Mesothelial cell of epicardium (in vitro differentiated cells): ENCODE measurements around the gene ZC2HC1C. TPM values are rescaled to one million over a fixed set of nuclear protein-coding genes. Genes with fewer than 3 reads are reported as not detected.
A peak's percentile ranks its signal among the peaks of the same experiment; 100 is the strongest.
"Not testable (repeated sequence)": the region's sequence is repeated elsewhere in the genome, so short reads cannot be mapped to it uniquely, and the experiment has no call there.

Experiments used
- DNase-seq, 2 experiments: peaks; one replicate each; pipeline ENCODE4 v3.0.0; 2021; ENCODE audit warnings: low spot score in 2 of 2; ENCODE audit not compliant: unreplicated experiment in 2 of 2
- H3K27ac Mint-ChIP-seq: 2 replicates; pipeline ENCODE4 v1.8.0; 2021; ENCODE audit warnings: mixed read lengths
- H3K27me3 Mint-ChIP-seq: 2 replicates; pipeline ENCODE4 v1.8.0; 2021; ENCODE audit warnings: low read depth, mixed read lengths
- H3K36me3 Mint-ChIP-seq: 2 replicates; pipeline ENCODE4 v1.8.0; 2021; ENCODE audit warnings: mixed read lengths
- H3K4me1 Mint-ChIP-seq: 2 replicates; pipeline ENCODE4 v1.8.0; 2021; ENCODE audit warnings: mixed read lengths
- H3K4me3 Mint-ChIP-seq: 2 replicates; pipeline ENCODE4 v1.8.0; 2021; ENCODE audit warnings: mild to moderate bottlenecking, moderate library complexity, mixed read lengths
- H3K9me3 Mint-ChIP-seq: 2 replicates; pipeline ENCODE4 v1.8.0; 2021; ENCODE audit warnings: mixed read lengths
- total RNA-seq: library from RNA; stranded (reverse); gene quantifications from 3 replicates; pipeline ENCODE4 v1.2.1, GENCODE V29; 2021
- TF ChIP-seq, protein P1 (sequence below): fragments of 200-600 bp; sonication (generic); IDR thresholded peaks from one replicate; pipeline ENCODE4 v1.5.0; 2021; ENCODE audit warnings: antibody characterized with exemption; ENCODE audit not compliant: unreplicated experiment

ZC2HC1C gene
- total RNA-seq, 1 donor from 2014 or later = 2.3 TPM

- Mint-ChIP-seq H3K36me3 (peaks cover 15% of the 10 kb centered on the region), H3K9me3 (no peaks in the 10 kb centered on the region), H3K27ac (no peak overlapping the region), H3K4me1 (peaks cover 21% of the 10 kb centered on the region), H3K27me3 (no peaks in the 10 kb centered on the region), H3K4me3 (no peak overlapping the region)
- DNase-seq = no peak
- TF ChIP-seq, protein P1, sequence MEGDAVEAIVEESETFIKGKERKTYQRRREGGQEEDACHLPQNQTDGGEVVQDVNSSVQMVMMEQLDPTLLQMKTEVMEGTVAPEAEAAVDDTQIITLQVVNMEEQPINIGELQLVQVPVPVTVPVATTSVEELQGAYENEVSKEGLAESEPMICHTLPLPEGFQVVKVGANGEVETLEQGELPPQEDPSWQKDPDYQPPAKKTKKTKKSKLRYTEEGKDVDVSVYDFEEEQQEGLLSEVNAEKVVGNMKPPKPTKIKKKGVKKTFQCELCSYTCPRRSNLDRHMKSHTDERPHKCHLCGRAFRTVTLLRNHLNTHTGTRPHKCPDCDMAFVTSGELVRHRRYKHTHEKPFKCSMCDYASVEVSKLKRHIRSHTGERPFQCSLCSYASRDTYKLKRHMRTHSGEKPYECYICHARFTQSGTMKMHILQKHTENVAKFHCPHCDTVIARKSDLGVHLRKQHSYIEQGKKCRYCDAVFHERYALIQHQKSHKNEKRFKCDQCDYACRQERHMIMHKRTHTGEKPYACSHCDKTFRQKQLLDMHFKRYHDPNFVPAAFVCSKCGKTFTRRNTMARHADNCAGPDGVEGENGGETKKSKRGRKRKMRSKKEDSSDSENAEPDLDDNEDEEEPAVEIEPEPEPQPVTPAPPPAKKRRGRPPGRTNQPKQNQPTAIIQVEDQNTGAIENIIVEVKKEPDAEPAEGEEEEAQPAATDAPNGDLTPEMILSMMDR = no peak
Measured at GRCh38 chr14:75121552-75121951, 52.1 kb downstream of the ZC2HC1C start.

DNA sequence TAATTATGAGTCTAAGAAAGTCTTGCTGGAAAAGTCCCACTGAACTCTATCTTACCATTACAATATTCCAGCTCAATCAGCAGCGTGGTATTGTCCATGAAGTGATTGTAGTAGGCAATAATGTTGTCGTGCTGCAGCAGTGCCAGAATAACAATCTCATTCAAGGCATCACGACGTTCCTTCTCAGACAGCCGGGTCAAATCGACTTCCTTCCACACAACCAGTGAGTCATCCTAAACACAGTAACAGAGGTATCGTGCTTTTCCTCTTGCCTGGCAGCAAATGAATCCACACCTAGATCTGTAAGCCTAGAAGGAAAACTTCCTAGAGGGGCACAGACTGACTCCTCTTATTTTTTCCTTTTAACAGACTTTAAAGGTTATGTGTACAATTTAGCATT is 54.5 kb downstream of the ZC2HC1C start:
- peaks cover 31% of the 10 kb centered on the region for H3K4me1 Mint-ChIP-seq
- TF ChIP-seq, protein P1 = no peak
- H3K9me3 Mint-ChIP-seq = no peaks in the 10 kb centered on the region
- DNase-seq = no peak
- H3K27ac Mint-ChIP-seq = no peak overlapping the region
- no peak overlapping the region for H3K4me3 Mint-ChIP-seq
- H3K27me3 Mint-ChIP-seq = no peaks in the 10 kb centered on the region
- peaks cover 2% of the 10 kb centered on the region for H3K36me3 Mint-ChIP-seq

GRCh38 chr14:75125617-75126016 is 56.2 kb downstream of the ZC2HC1C start:
- Mint-ChIP-seq H3K36me3 (no peaks in the 10 kb centered on the region), H3K4me3 (peak overlapping the region; percentile 89), H3K27ac (peak overlapping the region; percentile 98), H3K27me3 (no peaks in the 10 kb centered on the region), H3K4me1 (peaks cover 31% of the 10 kb centered on the region), H3K9me3 (no peaks in the 10 kb centered on the region)
- TF ChIP-seq, protein P1 = no peak
- no peak for DNase-seq

DNA sequence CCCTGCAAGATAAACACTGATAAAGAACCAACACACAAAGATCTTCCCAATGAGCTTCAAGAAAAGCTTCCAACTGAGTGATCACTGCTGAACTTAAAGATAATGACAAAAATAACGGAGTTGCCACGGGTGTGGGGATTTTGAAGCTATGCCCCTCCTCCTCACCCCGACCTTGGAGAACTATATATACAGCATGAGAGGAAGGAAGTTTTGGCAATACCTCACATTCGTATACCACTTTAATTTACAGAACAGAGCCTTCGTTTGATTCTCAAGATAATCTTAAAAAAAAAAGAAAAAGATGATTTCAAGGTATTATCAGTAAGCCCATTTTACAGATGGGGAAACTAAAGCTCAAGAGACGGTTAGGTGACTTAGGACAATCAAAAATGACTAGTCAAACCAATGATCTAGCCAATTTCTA is 56.7 kb downstream of the ZC2HC1C start:
- no peaks in the 10 kb centered on the region for H3K27me3 Mint-ChIP-seq
- H3K27ac Mint-ChIP-seq = peak overlapping the region; percentile 98
- H3K4me3 Mint-ChIP-seq = peak overlapping the region; percentile 89
- TF ChIP-seq, protein P1 = no peak
- no peaks in the 10 kb centered on the region for H3K36me3 Mint-ChIP-seq
- peaks cover 31% of the 10 kb centered on the region for H3K4me1 Mint-ChIP-seq
- no peak for DNase-seq
- no peaks in the 10 kb centered on the region for H3K9me3 Mint-ChIP-seq

- peak; percentile 67 to 83 for DNase-seq
- TF ChIP-seq, protein P1 = no peak
- no peaks in the 10 kb centered on the region for H3K27me3 Mint-ChIP-seq
- no peaks in the 10 kb centered on the region for H3K9me3 Mint-ChIP-seq
- H3K36me3 Mint-ChIP-seq = no peaks in the 10 kb centered on the region
- peaks cover 31% of the 10 kb centered on the region for H3K4me1 Mint-ChIP-seq
- peak within 1 kb of the TSS; percentile 98 for H3K27ac Mint-ChIP-seq
- peak within 1 kb of the TSS; percentile 89 for H3K4me3 Mint-ChIP-seq
Measured at GRCh38 chr14:75126679-75127473, 57.4 kb downstream of the ZC2HC1C start, which contains the start of gene NEK9. Gene NEK9, minus strand, starts transcription at chr14:75127048. Its CDS starts 127 bp downstream, at chr14:75126921.

- H3K4me3 Mint-ChIP-seq = peak overlapping the region; percentile 89
- H3K9me3 Mint-ChIP-seq = not testable (repeated sequence)
Measured at GRCh38 chr14:75127474-75127820, 58.0 kb downstream of the ZC2HC1C start.

More at GRCh38 chr14:75127474-75127820, 58.0 kb downstream of the ZC2HC1C start:
- DNase-seq, H3K36me3 Mint-ChIP-seq, H3K27me3 Mint-ChIP-seq: not testable (repeated sequence)
- Mint-ChIP-seq H3K4me1 (peaks cover 32% of the 10 kb centered on the region), H3K27ac (peak overlapping the region; percentile 98)
